HG02759 (cell line): ENCODE measurements around the gene ERFE.
"Not testable (repeated sequence)": the region's sequence is repeated elsewhere in the genome, so short reads cannot be mapped to it uniquely, and the experiment has no call there.

ENCODE experiments used
- ATAC-seq: cut with Tn5 transposase; IDR thresholded peaks from one replicate; pipeline ENCODE4 v1.9.1; 2021; ENCODE audit warnings: mild to moderate bottlenecking, moderate library complexity; ENCODE audit not compliant: unreplicated experiment

Gene ERFE

GRCh38 chr2:238166391-238167343 is 7.9 kb downstream of the ERFE start:
- no peak for ATAC-seq

GRCh38 chr2:238167344-238167715 is 8.6 kb downstream of the ERFE start:
- no peak for ATAC-seq

GRCh38 chr2:238167761-238168160 is 9.0 kb downstream of the ERFE start:
- ATAC-seq: no peak

GRCh38 chr2:238168196-238169047 is 9.7 kb downstream of the ERFE start:
- ATAC-seq: no peak

- ATAC-seq: no peak
Measured at GRCh38 chr2:238169048-238169707, 10.4 kb downstream of the ERFE start.

- no peak for ATAC-seq
Measured at GRCh38 chr2:238169708-238170251, 11.0 kb downstream of the ERFE start.

- ATAC-seq: no peak
Measured at GRCh38 chr2:238170386-238171071, 11.8 kb downstream of the ERFE start.

- not testable (repeated sequence) for ATAC-seq
Measured at GRCh38 chr2:238171072-238171431, 12.3 kb downstream of the ERFE start.

GRCh38 chr2:238171575-238172187 is 12.9 kb downstream of the ERFE start:
- no peak for ATAC-seq

GRCh38 chr2:238172439-238172838 is 13.7 kb downstream of the ERFE start:
- ATAC-seq: no peak

GRCh38 chr2:238173692-238174091 is 14.9 kb downstream of the ERFE start:
- ATAC-seq: no peak

- no peak for ATAC-seq
Measured at GRCh38 chr2:238174291-238174690, 15.5 kb downstream of the ERFE start.

- no peak for ATAC-seq
Measured at GRCh38 chr2:238174701-238175100, 15.9 kb downstream of the ERFE start.

- ATAC-seq: no peak
Measured at GRCh38 chr2:238176613-238177012, 17.8 kb downstream of the ERFE start.

GRCh38 chr2:238180554-238180953 is 21.8 kb downstream of the ERFE start:
- ATAC-seq: no peak

- ATAC-seq: no peak
Measured at GRCh38 chr2:238182362-238182761, 23.6 kb downstream of the ERFE start.

GRCh38 chr2:238183821-238184220 is 25.1 kb downstream of the ERFE start:
- ATAC-seq: no peak

- no peak for ATAC-seq
Measured at GRCh38 chr2:238187618-238188548, 29.1 kb downstream of the ERFE start.

GRCh38 chr2:238190445-238190844 is 31.7 kb downstream of the ERFE start:
- ATAC-seq: no peak
